NCI-H1417 (cell line): ENCODE results near the gene HUS1.
A peak's percentile ranks its signal among the peaks of the same experiment; 100 is the strongest.
"Not testable (repeated sequence)": the region's sequence is repeated elsewhere in the genome, so short reads cannot be mapped to it uniquely, and the experiment has no call there.

ENCODE experiments used
- DNase-seq, 3 experiments: peaks; one replicate each; lab custom pipeline; 2025; lab: John Stamatoyannopoulos, UW

The HUS1 gene

GRCh38 chr7:47979145-47979831 lies at the start of gene HUS1:
Gene HUS1 (minus strand): TSS chr7:47979615. CDS start chr7:47979519, 96 bp downstream.
- DNase-seq, result peak; percentile 92 to 94 (median 94)

- DNase-seq, result no peak
Measured at GRCh38 chr7:48028938-48029337, 49.5 kb upstream of the HUS1 start, which contains the start of gene SUN3. Gene SUN3 (minus strand): TSS chr7:48029107. CDS start chr7:48028938, 169 bp downstream.

- no peak for DNase-seq
Measured at GRCh38 chr7:48025624-48026023, 46.2 kb upstream of the HUS1 start.

GRCh38 chr7:48017674-48018073 lies 38.3 kb upstream of the HUS1 start:
- DNase-seq, result no peak

- DNase-seq, result no peak
Measured at GRCh38 chr7:48016641-48017040, 37.2 kb upstream of the HUS1 start.

GRCh38 chr7:48011951-48012350 lies 32.5 kb upstream of the HUS1 start:
- DNase-seq, result no peak

- no peak for DNase-seq
Measured at GRCh38 chr7:48011323-48011722, 31.9 kb upstream of the HUS1 start.

- DNase-seq, result no peak
Measured at GRCh38 chr7:48009954-48010353, 30.5 kb upstream of the HUS1 start.

GRCh38 chr7:48009257-48009656 lies 29.8 kb upstream of the HUS1 start:
- no peak for DNase-seq

- no peak for DNase-seq
Measured at GRCh38 chr7:48006866-48007265, 27.5 kb upstream of the HUS1 start.

GRCh38 chr7:48004638-48005037 lies 25.2 kb upstream of the HUS1 start:
- no peak for DNase-seq

GRCh38 chr7:48004032-48004431 lies 24.6 kb upstream of the HUS1 start:
- peak in 1 of 3 experiments; percentile 15 for DNase-seq

GRCh38 chr7:48000164-48000563 lies 20.7 kb upstream of the HUS1 start:
- DNase-seq, result not testable (repeated sequence)

- DNase-seq, result no peak
Measured at GRCh38 chr7:47999413-47999812, 20.0 kb upstream of the HUS1 start.

GRCh38 chr7:47992446-47992845 lies 13.0 kb upstream of the HUS1 start:
- no peak for DNase-seq

- DNase-seq, result no peak
Measured at GRCh38 chr7:47991741-47992311, 12.4 kb upstream of the HUS1 start.

- DNase-seq, result no peak
Measured at GRCh38 chr7:47991270-47991669, 11.9 kb upstream of the HUS1 start.

GRCh38 chr7:47990592-47990991 lies 11.2 kb upstream of the HUS1 start:
- DNase-seq, result no peak

GRCh38 chr7:47989607-47990400 lies 10.4 kb upstream of the HUS1 start:
- peak in 2 of 3 experiments; percentile 5 to 29 for DNase-seq

- no peak for DNase-seq
Measured at GRCh38 chr7:47988496-47989386, 9.3 kb upstream of the HUS1 start.

- peak in 1 of 3 experiments; percentile 23 for DNase-seq
Measured at GRCh38 chr7:47982610-47983009, 3.2 kb upstream of the HUS1 start.

GRCh38 chr7:47980648-47981047 lies 1.2 kb upstream of the HUS1 start:
- DNase-seq, result not testable (repeated sequence)
